NCI-H2196 (cell line): ENCODE results near the gene CMTM8.
A peak's percentile ranks its signal among the peaks of the same experiment; 100 is the strongest.

Source experiments
- DNase-seq: peaks from one replicate; lab custom pipeline; 2025; ENCODE audit not compliant: unreplicated experiment; lab: John Stamatoyannopoulos, UW

CMTM8 gene

GRCh38 chr3:32405711-32406323 is 167.3 kb downstream of the CMTM8 start:
- no peak for DNase-seq

- peak; percentile 23 for DNase-seq
Measured at GRCh38 chr3:32406486-32407408, 168.3 kb downstream of the CMTM8 start.

- DNase-seq = peak; percentile 31
Measured at GRCh38 chr3:32410367-32411246, 172.1 kb downstream of the CMTM8 start.

GRCh38 chr3:32411442-32411841 is 173.0 kb downstream of the CMTM8 start:
- no peak for DNase-seq

GRCh38 chr3:32412887-32413286 is 174.4 kb downstream of the CMTM8 start:
- DNase-seq = no peak

- no peak for DNase-seq
Measured at GRCh38 chr3:32413845-32414521, 175.5 kb downstream of the CMTM8 start.

GRCh38 chr3:32414522-32415202 is 176.2 kb downstream of the CMTM8 start:
- no peak for DNase-seq

GRCh38 chr3:32419742-32420125 is 181.3 kb downstream of the CMTM8 start:
- no peak for DNase-seq
